ENCODE results near the gene S100A1.

Gene S100A1

GRCh38 chr1:153610811-153611301 is 17.4 kb upstream of the S100A1 start:
- no peak for DNase-seq (ENCODE audit: low spot score)

- no peak for DNase-seq (ENCODE audit: low spot score)
Observed at GRCh38 chr1:153611356-153611755, 16.9 kb upstream of the S100A1 start.

- no peak for DNase-seq (ENCODE audit: low spot score)
Observed at GRCh38 chr1:153612111-153612754, 16.0 kb upstream of the S100A1 start.

GRCh38 chr1:153612755-153613331 is 15.4 kb upstream of the S100A1 start, which contains the start of gene S100A16:
Gene S100A16 (minus strand): TSS chr1:153613137. CDS start chr1:153608151, 4,986 bp downstream.
- DNase-seq (ENCODE audit: low spot score) = no peak

GRCh38 chr1:153613406-153613805 is 14.8 kb upstream of the S100A1 start:
- no peak for DNase-seq (ENCODE audit: low spot score)

GRCh38 chr1:153614189-153614900 is 13.9 kb upstream of the S100A1 start:
- no peak for DNase-seq (ENCODE audit: low spot score)

- DNase-seq (ENCODE audit: low spot score) = no peak
Observed at GRCh38 chr1:153614906-153615305, 13.3 kb upstream of the S100A1 start.

- DNase-seq (ENCODE audit: low spot score) = no peak
Observed at GRCh38 chr1:153615406-153615805, 12.8 kb upstream of the S100A1 start.

- no peak for DNase-seq (ENCODE audit: low spot score)
Observed at GRCh38 chr1:153616144-153616916, 11.9 kb upstream of the S100A1 start, which contains the start of gene S100A14. Gene S100A14 (minus strand): TSS chr1:153616325. CDS start chr1:153615858, 467 bp downstream.

GRCh38 chr1:153616917-153617311 is 11.3 kb upstream of the S100A1 start:
- DNase-seq (ENCODE audit: low spot score) = no peak

GRCh38 chr1:153617663-153618062 is 10.6 kb upstream of the S100A1 start:
- no peak for DNase-seq (ENCODE audit: low spot score)

- DNase-seq (ENCODE audit: low spot score) = no peak
Observed at GRCh38 chr1:153619171-153619570, 9.1 kb upstream of the S100A1 start.

- no peak for DNase-seq (ENCODE audit: low spot score)
Observed at GRCh38 chr1:153623101-153623500, 5.1 kb upstream of the S100A1 start.

GRCh38 chr1:153624965-153625611 is 3.1 kb upstream of the S100A1 start:
- DNase-seq (ENCODE audit: low spot score) = no peak

GRCh38 chr1:153626477-153626903 is 1.7 kb upstream of the S100A1 start:
- no peak for DNase-seq (ENCODE audit: low spot score)

GRCh38 chr1:153626904-153627714 is 1.1 kb upstream of the S100A1 start, which contains the start of gene S100A13:
Gene S100A13 (minus strand): TSS chr1:153627505. CDS start chr1:153626472, 1,033 bp downstream.
- DNase-seq (ENCODE audit: low spot score) = peak; percentile 77

GRCh38 chr1:153628638-153629342 is 556 bp downstream of the S100A1 start:
- DNase-seq (ENCODE audit: low spot score) = no peak

- DNase-seq (ENCODE audit: low spot score) = no peak
Observed at GRCh38 chr1:153629343-153629665, 1.1 kb downstream of the S100A1 start.

GRCh38 chr1:153629971-153630370 is 1.7 kb downstream of the S100A1 start:
- peak; percentile 59 for DNase-seq (ENCODE audit: low spot score)

- no peak for DNase-seq (ENCODE audit: low spot score)
Observed at GRCh38 chr1:153630384-153630783, 2.1 kb downstream of the S100A1 start.

All from pons (tissue), 1 donor.